GM08714 (cell line): ENCODE data around the gene UBE3D.
"Not testable (repeated sequence)": the region's sequence is repeated elsewhere in the genome, so short reads cannot be mapped to it uniquely, and the experiment has no call there.

ENCODE experiments used
- H3K4me3 ChIP-seq: fragments of 200-500 bp; sonication (Bioruptor generic); 2 replicates; pipeline ENCODE4 v1.5.1; 2014; ENCODE audit warnings: mild to moderate bottlenecking, low read length, inconsistent platforms
- ZNF274 ChIP-seq: IDR thresholded peaks from 2 replicates; pipeline ENCODE4 v1.6.1; 2012; ENCODE audit warnings: mild to moderate bottlenecking, low read depth, low read length

UBE3D gene

DNA sequence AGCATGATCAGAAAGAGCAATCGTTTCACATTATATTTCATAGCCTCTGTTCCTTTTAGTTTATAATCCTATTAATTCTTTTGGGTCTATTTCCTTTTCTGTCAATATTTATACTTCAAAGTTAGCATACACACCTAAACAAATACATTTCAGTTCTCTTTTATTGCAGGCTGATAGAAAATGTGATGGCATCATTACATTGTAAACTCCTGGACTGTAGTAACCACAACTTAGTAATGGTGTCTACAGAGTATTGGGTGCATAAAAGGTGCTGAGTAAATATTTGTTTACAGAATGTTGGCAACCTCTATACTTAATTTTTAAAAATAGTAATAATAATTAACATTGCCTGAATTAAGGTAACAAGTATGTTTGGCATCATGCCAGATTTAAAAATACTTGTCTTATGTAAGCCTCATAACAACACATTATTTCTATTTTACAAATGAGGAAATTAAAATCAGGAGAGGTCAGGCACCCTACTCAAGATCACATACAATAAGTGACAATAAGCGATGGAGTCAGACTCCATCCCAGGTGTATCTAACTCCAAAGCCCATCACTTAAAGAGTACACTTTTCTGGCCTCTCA, 195.0 kb downstream of the UBE3D start:
- no peak overlapping the region for H3K4me3 ChIP-seq
- no peak for TF ChIP-seq ZNF274

DNA sequence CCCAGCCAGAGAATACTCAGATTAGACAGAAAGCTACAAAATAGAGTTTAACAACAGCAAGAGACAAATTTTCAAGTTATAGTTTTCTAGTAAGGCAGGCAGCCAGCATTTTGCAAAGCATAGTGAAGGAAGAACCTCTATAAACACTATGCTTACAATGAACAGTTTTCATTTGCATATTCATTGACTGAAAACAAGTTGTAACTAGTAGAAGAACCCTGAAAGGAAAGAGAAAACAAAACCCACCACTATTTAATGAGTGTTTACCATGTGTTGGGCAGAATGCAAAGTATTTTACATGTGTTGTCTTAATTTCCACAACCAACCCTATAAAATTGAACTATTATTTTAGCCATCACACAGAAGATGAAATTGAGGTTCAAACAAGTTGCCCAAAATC, 196.1 kb downstream of the UBE3D start:
- H3K4me3 ChIP-seq, result no peak overlapping the region
- TF ChIP-seq ZNF274, result no peak

DNA sequence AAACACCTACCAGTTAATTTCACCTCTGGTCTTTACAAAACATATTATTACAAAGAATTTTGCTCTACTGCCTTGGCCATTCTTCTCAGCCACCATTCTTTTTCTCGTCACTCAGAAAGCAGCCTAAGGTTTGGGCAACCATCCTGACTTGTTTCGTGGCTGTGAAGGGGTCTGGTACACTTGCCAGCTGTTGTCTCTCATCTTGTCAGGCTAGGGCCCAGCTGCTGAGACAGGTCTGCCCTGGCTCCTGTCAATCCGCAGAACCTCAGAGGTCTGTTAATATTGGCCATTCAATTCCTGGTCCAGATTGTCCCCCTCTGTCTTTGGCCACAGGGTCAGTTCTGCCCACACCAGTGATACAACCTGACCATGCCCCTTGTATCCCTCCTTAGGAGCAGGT, 197.7 kb downstream of the UBE3D start:
- no peak for TF ChIP-seq ZNF274
- no peak overlapping the region for H3K4me3 ChIP-seq

DNA sequence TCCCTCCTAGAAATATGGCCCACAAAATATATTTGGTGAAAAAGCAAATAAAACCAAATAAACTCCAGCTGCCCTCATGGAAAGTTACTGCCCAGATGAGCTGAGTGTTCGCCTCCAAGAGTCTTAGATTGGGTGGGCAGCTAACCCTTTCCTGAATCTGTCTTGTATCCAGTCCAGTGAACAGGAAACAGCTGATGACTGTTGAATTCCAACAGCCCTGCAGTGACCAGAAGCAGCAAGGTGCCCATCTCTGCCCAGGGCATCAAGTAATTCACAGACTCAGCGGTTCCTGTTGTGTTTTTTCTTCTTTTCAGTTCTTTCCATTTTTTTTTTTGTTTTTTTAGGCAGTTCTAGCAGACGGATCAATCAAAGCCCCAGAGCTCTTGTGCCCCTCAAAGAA, 199.2 kb downstream of the UBE3D start:
- no peak for TF ChIP-seq ZNF274
- H3K4me3 ChIP-seq, result no peak overlapping the region

DNA sequence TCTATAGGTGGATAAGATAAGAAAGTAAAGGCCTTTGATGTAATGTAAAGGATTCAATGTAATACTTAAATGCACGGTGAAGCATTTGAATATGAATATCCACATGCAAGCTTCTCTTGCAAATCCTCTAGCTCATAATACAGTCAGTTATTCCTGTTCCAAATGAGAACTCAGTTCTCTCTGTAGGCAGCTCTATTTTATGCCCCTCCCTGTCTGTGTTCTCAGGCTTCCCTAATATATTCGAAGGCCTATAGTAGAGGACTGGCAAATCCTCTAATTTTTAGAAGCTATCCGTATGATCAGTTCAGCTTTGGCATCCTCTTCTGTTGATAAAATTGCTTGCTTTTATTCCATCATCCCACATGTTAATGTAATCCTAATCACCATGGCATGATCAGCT, 200.2 kb downstream of the UBE3D start:
- TF ChIP-seq ZNF274, result no peak

DNA sequence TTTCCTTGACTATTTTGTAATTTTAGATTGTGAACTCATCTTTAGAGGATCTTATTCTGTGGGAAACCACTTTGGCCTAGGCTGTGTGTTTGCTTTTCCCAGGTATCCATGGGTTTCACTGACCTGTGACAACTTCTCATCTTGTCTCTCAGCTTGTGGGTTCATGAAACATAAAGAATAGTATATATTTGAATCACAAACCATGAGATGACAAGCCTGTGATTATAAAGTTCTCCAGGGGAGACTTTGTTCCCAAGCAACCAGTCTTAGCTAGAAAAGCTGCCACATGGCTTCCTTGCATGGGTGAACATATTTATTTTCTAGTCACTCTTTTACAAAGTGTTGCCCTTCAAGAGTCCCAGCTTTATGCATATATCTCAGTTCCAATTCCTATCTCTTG, 201.9 kb downstream of the UBE3D start:
- H3K4me3 ChIP-seq, result no peak overlapping the region
- no peak for TF ChIP-seq ZNF274

More for the DNA sequence above, 200.2 kb downstream of the UBE3D start:
- no peak overlapping the region for H3K4me3 ChIP-seq

DNA sequence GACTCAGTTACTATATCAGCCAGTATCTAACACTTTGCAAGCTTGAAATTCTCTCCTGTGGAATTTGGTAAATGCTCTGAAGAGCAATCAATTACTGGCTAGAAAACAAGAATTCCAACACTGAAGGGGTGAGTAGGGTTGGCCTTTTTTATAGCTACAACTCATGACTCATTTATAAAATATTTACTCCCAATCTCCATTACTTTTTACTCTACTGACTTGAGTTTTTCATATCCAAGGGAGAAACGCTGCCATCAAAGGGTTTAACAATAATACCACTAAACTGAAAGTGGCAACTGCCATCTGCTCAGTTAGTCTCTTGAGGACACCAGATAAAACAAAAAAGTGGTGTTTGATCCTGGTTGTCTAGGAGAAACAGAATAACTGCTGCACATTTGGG, 203.1 kb downstream of the UBE3D start:
- no peak for TF ChIP-seq ZNF274
- no peak overlapping the region for H3K4me3 ChIP-seq

DNA sequence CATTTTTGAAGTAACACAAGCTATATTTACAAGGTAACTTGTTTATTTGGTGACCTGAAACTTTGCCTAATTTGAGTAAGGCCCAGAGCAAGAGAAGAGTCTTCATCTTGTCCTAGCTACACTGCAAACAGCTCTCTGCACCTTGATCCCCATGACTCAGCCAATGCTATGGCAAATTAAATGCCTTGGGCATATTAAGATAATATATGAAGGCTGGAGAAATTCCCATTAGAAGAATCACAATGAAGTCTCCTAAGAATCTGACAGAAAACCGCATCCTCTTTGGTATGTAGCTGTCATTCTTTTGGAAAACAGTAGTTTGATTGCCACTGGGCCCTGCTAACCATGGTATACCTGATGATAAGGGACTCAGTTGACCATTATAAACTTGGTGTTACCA, 204.5 kb downstream of the UBE3D start:
- H3K4me3 ChIP-seq, result no peak overlapping the region
- TF ChIP-seq ZNF274, result no peak

DNA sequence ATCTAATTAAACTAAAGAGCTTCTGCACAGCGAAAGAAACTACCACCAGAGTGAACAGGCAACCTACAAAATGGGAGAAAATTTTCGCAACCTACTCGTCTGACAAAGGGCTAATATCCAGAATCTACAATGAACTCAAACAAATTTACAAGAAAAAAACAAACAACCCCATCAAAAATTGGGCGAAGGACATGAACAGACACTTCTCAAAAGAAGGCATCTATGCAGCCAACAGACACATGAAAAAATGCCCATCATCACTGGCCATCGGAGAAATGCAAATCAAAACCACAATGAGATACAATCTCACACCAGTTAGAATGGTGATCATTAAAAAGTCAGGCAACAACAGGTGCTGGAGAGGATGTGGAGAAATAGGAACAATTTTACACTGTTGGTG, 209.6 kb downstream of the UBE3D start:
- not testable (repeated sequence) for H3K4me3 ChIP-seq

DNA sequence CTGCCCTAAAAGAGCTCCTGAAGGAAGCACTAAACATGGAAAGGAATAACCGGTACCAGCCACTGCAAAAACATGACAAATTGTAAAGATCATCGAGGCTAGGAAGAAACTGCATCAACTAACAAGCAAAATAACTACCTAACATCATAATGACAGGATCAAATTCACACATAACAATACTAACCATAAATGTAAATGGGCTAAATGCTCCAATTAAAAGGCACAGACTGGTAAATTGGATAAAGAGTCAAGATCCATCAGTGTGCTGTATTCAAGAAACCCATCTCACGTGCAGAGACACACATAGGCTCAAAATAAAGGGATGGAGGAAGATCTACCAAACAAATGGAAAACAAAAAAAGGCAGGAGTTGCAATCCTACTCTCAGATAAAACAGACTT, 212.7 kb downstream of the UBE3D start:
- H3K4me3 ChIP-seq, result not testable (repeated sequence)

DNA sequence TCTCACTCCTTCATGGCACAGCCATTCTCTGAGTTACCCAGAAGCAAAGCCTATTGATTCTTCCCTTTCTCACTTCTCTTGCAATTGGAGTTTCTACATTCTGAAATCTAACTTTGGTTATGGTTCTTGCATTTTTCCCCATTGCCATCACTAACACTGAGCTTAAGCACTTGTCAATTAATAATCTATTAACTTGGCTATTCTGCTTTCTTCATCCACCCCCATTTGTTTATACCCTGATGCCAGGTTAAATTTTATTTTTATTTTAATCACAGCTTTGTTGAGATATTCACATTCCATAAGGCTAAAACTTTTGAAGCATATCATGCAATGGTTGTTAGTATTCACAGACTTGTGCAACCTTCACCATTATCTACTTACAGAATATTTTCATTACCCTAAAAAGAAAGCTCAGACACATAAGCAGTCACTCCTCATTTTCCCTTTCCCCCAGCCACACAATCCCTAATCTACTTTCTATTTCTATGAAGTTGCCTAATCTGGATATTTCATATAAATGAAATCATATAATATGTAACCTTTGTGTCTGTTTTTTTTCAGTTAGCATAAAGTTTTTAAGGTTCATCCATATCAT, 222.3 kb downstream of the UBE3D start:
- TF ChIP-seq ZNF274, result no peak
- H3K4me3 ChIP-seq, result no peak overlapping the region

DNA sequence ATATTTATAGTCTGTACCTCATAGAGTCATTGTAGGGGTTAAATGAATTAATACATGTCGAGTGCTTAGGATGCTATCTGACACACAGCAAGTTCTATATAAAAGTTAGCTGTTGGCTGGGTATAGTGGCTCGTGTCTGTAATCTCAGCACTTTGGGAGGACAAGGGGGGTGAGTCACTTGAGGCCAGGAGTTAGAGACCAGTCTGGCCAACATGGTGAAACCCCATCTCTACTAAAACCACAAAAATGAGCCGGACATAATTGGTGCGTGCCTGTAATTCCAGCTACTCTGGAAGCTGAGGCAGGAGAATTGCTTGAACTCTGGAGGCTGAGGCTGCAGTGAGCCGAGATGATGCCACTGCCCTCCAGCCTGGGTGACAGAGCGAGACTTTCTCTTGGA, 222.9 kb downstream of the UBE3D start:
- no peak overlapping the region for H3K4me3 ChIP-seq
- TF ChIP-seq ZNF274, result no peak
